Ovary (tissue), 9 donors: ENCODE results near the gene UBC. TPM values are rescaled to one million over a fixed set of nuclear protein-coding genes. Genes with fewer than 3 reads are reported as not detected.

Experiments
- DNase-seq, 5 donors: peaks; one replicate each; pipeline ENCODE4 v3.0.0-alpha.2; 2019 to 2020
- H3K27ac ChIP-seq, 2 donors: fragments of 200-600 bp; one replicate each; pipeline versions ENCODE4 v1.5.1 to v1.8.0; 2019 to 2022
- H3K27me3 ChIP-seq: fragments of 200-600 bp; one replicate; pipeline ENCODE4 v1.8.0; 2022
- H3K36me3 ChIP-seq: fragments of 200-600 bp; sonication (generic); one replicate; pipeline ENCODE4 v1.5.1; 2019
- H3K4me1 ChIP-seq: one replicate; pipeline ENCODE4 v1.8.1; 2013; ENCODE audit warnings: mild to moderate bottlenecking, moderate library complexity; ENCODE audit not compliant: insufficient read depth
- H3K4me3 ChIP-seq: fragments of 200-600 bp; sonication (generic); one replicate; pipeline ENCODE4 v1.5.1; 2017
- H3K9me3 ChIP-seq, 2 donors: fragments of 200-600 bp in 1 of 2; sonication (generic) in 1 of 2; one replicate each; pipeline versions ENCODE4 v1.5.1 to v1.8.1; 2013 to 2019; ENCODE audit warnings: mild to moderate bottlenecking in 1 of 2, moderate library complexity in 1 of 2
- EP300 ChIP-seq: sonication (generic); formaldehyde crosslinking; IDR thresholded peaks from one replicate; pipeline ENCODE4 v1.6.1; 2017; ENCODE audit warnings: antibody characterized with exemption
- POLR2A ChIP-seq: fragments of 450-650 bp; IDR thresholded peaks from one replicate; pipeline ENCODE4 v1.6.1; 2017; ENCODE audit warnings: antibody characterized with exemption, mild to moderate bottlenecking, moderate library complexity
- WGBS, 3 donors: extraction: QIAGEN DNeasy Blood & Tissue Kit in 1 of 3; methylation state at CpG; one replicate each; pipeline versions ENCODE4 v1.1.5 to v1.1.7; 2013 to 2017; 5-methylcytosine and 5-hydroxymethylcytosine counted together
- intact Hi-C, 4 donors: fragments of 100-400 bp; cut with DNase I; formaldehyde crosslinking; loops; one replicate each; pipeline versions ENCODE4 v1.11.0 to v1.15.1; 2022 to 2023
- polyA plus RNA-seq, 2 donors: library from polyadenylated mRNA; stranded (reverse); fragments of 200-250 nt in 1 of 2; fragments of 350-450 nt in 1 of 2; fragmentation: Illumina TruSeq in 1 of 2; extraction: RNeasy Lipid Tissue Mini Kit (QIAGEN cat#74804) in 1 of 2; gene quantifications; one replicate each; pipeline ENCODE4 v1.2.3, GENCODE V29; 2013 to 2014
- total RNA-seq, 7 donors: library from RNA; depleted of rRNA in 2 of 7; stranded (reverse); fragments of >200 nt in 2 of 7; fragmentation: NEBNext Ultra II Directional in 3 of 7; extraction: Animal tissue kit (Norgen Biotek cat#: 25700) in 3 of 7; gene quantifications; one replicate each; pipeline versions ENCODE4 v1.1.0 to v1.2.4, GENCODE V29; 2016 to 2023
- TF ChIP-seq, protein P1 (sequence below), 3 donors: fragments of 450-650 bp in 2 of 3; fragments of 200-600 bp in 1 of 3; IDR thresholded peaks; one replicate each; pipeline versions ENCODE4 v1.5.1 to v1.8.0; 2016 to 2022; ENCODE audit warnings: antibody characterized with exemption in 3 of 3, mild to moderate bottlenecking in 1 of 3
- donor health status: DM: no; HTN: no; CAD: no; lungs with moderate emphysema.
- donor health status: DM: no; HTN: no; CAD: no.
- donor health status: Bipolar disorder and iron deficiency.
- donor health status: DM: yes; HTN: yes; CAD: no.
- donor health status: DM: no; HTN: no; CAD: no.
- donor health status: DM: yes; HTN: yes; CAD: no.

The UBC gene
- total and polyA plus RNA-seq, 9 donors: 775 to 1,330 (median 837) TPM

DNA sequence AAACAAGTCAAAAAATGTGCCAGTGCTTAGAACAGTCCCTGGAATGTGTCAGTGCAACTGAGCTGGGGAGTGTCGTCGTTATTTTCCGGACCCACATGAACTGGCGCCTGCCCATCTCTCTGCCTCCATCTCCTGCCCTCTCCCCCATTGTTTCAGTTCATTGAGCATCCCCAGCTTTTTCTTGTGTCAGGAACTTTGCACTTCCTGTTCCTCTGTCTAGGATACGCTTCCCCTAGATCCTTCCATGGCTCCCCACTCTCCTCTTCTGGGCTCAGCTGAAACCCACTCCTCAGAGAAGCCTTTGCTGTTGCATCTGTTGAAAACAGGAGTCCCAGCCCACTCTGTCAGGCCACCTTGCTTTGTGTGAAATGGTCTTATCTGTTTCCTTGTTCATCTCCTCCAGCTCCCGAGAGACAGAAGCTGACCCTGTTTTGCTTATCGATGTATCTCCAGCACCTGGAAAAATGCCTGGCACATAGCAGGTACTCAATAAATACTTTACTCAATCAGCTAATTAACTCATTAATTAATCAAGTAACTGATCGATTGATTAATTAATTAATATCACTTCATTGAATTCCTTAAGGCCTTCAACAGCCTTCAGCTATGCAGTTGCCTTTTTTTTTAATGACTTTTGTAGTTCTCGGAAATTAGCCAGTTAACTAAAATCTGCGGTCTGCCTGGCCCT is 48.1 kb downstream of the UBC start:
- H3K27ac ChIP-seq: no peak overlapping the region
- 83 to 92% (median 90%) methylated on average over 10 of the region's 10 CpGs for WGBS, 3 donors
- intact Hi-C loops: no loop called here

DNA sequence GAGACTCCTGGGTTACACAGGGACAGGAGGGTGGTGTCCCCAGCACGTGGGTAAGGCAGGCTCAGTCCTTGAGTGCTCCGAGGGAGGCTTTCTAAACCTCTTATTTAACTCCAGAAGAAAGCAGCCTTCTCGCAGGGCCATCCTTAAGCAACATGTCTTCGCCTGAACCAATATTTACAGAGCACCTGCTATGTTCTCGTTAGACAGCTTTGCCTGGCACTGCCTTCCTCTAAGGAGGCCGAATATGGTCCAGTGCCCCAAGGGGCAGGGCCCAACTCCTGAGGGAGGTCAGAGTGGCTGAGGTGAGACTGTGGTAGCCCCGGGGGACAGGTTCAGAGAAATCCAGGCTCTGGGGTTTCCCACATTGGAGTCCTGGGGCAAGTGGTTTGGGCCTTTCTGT is 48.7 kb downstream of the UBC start:
- Histone ChIP-seq H3K4me3 (no peak overlapping the region), H3K27ac (no peak overlapping the region)

More for the DNA sequence above, 48.1 kb downstream of the UBC start:
- Histone ChIP-seq H3K27me3 (no peaks in the 10 kb centered on the region), H3K4me3 (no peak overlapping the region), H3K9me3 (no peaks in the 10 kb centered on the region), H3K4me1 (peaks cover 7% of the 10 kb centered on the region), H3K36me3 (no peaks in the 10 kb centered on the region)
- no peak for DNase-seq
- TF ChIP-seq EP300: no peak
- TF ChIP-seq, protein P1, sequence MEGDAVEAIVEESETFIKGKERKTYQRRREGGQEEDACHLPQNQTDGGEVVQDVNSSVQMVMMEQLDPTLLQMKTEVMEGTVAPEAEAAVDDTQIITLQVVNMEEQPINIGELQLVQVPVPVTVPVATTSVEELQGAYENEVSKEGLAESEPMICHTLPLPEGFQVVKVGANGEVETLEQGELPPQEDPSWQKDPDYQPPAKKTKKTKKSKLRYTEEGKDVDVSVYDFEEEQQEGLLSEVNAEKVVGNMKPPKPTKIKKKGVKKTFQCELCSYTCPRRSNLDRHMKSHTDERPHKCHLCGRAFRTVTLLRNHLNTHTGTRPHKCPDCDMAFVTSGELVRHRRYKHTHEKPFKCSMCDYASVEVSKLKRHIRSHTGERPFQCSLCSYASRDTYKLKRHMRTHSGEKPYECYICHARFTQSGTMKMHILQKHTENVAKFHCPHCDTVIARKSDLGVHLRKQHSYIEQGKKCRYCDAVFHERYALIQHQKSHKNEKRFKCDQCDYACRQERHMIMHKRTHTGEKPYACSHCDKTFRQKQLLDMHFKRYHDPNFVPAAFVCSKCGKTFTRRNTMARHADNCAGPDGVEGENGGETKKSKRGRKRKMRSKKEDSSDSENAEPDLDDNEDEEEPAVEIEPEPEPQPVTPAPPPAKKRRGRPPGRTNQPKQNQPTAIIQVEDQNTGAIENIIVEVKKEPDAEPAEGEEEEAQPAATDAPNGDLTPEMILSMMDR (IDR thresholded peaks at IDR 0.05): no peak
- TF ChIP-seq POLR2A: no peak

DNA sequence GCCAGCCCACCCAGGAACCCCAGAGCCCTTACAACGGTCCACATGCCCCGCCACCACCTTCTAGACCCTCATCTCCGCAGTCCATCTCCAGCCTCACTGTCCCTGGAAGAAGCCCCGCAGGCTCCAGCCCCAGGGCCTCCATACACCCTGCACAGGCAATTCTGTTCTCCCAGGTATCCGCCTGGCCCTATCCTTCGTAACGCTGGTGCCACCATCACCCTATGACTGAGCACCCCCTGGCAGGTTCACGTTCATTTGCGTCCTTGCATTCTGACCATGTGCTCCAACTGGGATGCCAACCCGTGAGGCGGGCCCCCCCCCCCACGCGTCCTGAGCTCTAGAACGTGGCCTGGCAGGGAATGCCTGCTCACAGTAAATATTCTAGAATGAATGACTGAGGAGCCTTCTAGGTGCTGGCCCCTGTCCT is 50.1 kb downstream of the UBC start:
- no peaks in the 10 kb centered on the region for H3K9me3 ChIP-seq
- peak overlapping the region; percentile 79 for H3K4me3 ChIP-seq
- intact Hi-C loops: no loop called here
- no peaks in the 10 kb centered on the region for H3K36me3 ChIP-seq
- WGBS, 3 donors: 87 to 89% (median 88%) methylated on average over 14 of the region's 14 CpGs
- DNase-seq: peak in 3 of 5 donors; percentile 56 to 60 (median 56)
- peak overlapping the region; percentile 6 to 69 for H3K27ac ChIP-seq
- peaks cover 7% of the 10 kb centered on the region for H3K4me1 ChIP-seq
- no peak for TF ChIP-seq POLR2A
- TF ChIP-seq EP300: no peak
- H3K27me3 ChIP-seq: no peaks in the 10 kb centered on the region

More for the DNA sequence above, 48.7 kb downstream of the UBC start:
- Histone ChIP-seq H3K4me1 (peaks cover 7% of the 10 kb centered on the region), H3K36me3 (no peaks in the 10 kb centered on the region), H3K9me3 (no peaks in the 10 kb centered on the region), H3K27me3 (no peaks in the 10 kb centered on the region)
- TF ChIP-seq, protein P1 (IDR thresholded peaks at IDR 0.05): no peak
- TF ChIP-seq POLR2A: no peak
- TF ChIP-seq EP300: no peak
- intact Hi-C loops: no loop called here
- 82 to 85% (median 84%) methylated on average over 7 of the region's 7 CpGs for WGBS, 3 donors
- no peak for DNase-seq

DNA sequence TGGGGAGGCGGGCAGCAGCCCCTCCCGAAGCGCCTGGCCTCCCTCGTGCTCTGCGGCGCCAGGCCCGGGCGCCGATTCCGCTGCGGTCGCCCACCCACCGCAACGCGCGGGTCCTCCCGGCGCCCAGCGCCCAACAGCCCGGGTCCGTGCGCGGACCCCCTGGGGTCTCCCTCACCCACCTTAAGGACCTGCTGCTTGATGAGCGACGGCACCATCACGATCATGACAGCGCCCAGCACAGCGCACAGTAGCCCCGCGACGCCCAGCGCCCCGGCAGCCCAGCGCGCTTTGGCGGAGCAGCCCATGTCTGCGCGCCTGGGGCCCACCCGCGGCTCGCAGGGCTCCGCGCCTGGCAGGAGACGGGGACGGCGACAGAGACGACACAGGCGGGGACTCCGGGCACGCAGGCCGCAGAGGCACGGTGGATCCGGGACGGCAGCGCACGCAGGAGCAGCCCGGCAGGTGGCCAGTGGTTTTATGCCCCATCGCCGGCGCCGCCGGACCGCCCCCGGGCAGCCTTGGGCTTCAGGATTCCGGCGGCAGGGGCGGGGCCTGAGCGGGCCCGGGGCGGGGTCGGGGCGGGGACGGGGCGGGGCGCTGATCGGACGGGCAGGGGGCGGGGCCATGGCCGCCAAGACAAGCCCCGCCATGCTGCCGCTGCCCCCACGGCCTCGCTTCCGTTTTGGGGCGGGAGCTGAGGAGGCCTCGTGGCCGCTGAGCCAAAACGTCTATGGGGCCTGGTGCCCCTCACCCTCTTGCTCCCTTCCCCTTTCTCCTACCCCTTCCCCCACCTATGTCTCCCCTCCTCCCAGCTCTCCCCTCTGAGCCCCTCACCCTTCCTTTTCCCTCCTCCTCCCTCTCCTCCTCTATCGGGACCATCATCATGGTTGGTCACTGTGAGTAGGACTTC is 50.8 kb downstream of the UBC start, which contains the start of gene SCARB1:
SCARB1 (minus strand) TSS at position 449 of the 910 bp plus-strand sequence; CDS start at position 305, 144 bp downstream.
- Histone ChIP-seq H3K27ac (peak within 1 kb of the TSS; percentile 6 to 69), H3K9me3 (no peaks in the 10 kb centered on the region), H3K36me3 (no peaks in the 10 kb centered on the region), H3K27me3 (no peaks in the 10 kb centered on the region), H3K4me1 (peaks cover 7% of the 10 kb centered on the region), H3K4me3 (peak within 1 kb of the TSS; percentile 79)
- peak; percentile 85 to 94 (median 90) for DNase-seq
- intact Hi-C loops: no loop called here
- TF ChIP-seq, protein P1 (IDR thresholded peaks at IDR 0.05): peak in 1 of 3 donors; percentile 11
- TF ChIP-seq POLR2A (peak; percentile 35), EP300 (no peak)
- WGBS, 3 donors: 0 to 1% (median 1%) methylated on average over 15 to 89 of the region's 89 CpGs
